H9 (cell line): Measurements from ENCODE around the gene RNASET2. TPM values are rescaled to one million over a fixed set of nuclear protein-coding genes. Genes with fewer than 3 reads are reported as not detected.

Source experiments
- DNase-seq: peaks from one replicate; pipeline ENCODE4 v3.0.0-alpha.2; 2017
- H2AFZ ChIP-seq: one replicate; pipeline ENCODE4 v1.6.1; 2013; ENCODE audit warnings: mild to moderate bottlenecking, low read length, control low read depth, moderate library complexity
- H2AK5ac ChIP-seq: 2 replicates; pipeline ENCODE4 v1.6.1; 2013; ENCODE audit warnings: low read length, control low read depth, mixed read lengths; ENCODE audit not compliant: insufficient read length
- H2BK120ac ChIP-seq: one replicate; pipeline ENCODE4 v1.6.1; 2013; ENCODE audit warnings: low read depth, mild to moderate bottlenecking, low read length, control low read depth, inconsistent platforms; ENCODE audit not compliant: poor library complexity, severe bottlenecking
- H2BK12ac ChIP-seq: 2 replicates; pipeline ENCODE4 v1.6.1; 2013; ENCODE audit warnings: low read length, control low read depth, mixed read lengths, low read depth; ENCODE audit not compliant: insufficient read length
- H2BK15ac ChIP-seq: 2 replicates; pipeline ENCODE4 v1.6.1; 2013; ENCODE audit warnings: low read depth, low read length, control low read depth
- H2BK20ac ChIP-seq: one replicate; pipeline ENCODE4 v1.6.1; 2013; ENCODE audit warnings: low read depth, mild to moderate bottlenecking, low read length, control low read depth, inconsistent platforms; ENCODE audit not compliant: poor library complexity, severe bottlenecking
- H2BK5ac ChIP-seq: 2 replicates; pipeline ENCODE4 v1.6.1; 2013; ENCODE audit warnings: low read length, control low read depth, mixed read lengths; ENCODE audit not compliant: insufficient read length
- H3K14ac ChIP-seq: 2 replicates; pipeline ENCODE4 v1.6.1; 2013; ENCODE audit warnings: low read length, control low read depth; ENCODE audit not compliant: insufficient read depth
- H3K18ac ChIP-seq: 2 replicates; pipeline ENCODE4 v1.6.1; 2013; ENCODE audit warnings: low read depth, mild to moderate bottlenecking, mixed read lengths, low read length, control low read depth; ENCODE audit not compliant: insufficient read length
- H3K23ac ChIP-seq: 2 replicates; pipeline ENCODE4 v1.6.1; 2013; ENCODE audit warnings: low read length, control low read depth, mixed read lengths, low read depth; ENCODE audit not compliant: insufficient read length
- H3K23me2 ChIP-seq: 2 replicates; pipeline ENCODE4 v1.6.1; 2013; ENCODE audit warnings: low read depth, mild to moderate bottlenecking, mixed read lengths, low read length, control low read depth; ENCODE audit not compliant: insufficient read length, poor library complexity, severe bottlenecking
- H3K27ac ChIP-seq: 2 replicates; pipeline ENCODE4 v1.5.1; 2013; ENCODE audit warnings: low read length, control low read depth, mixed read lengths, low read depth; ENCODE audit not compliant: insufficient read length
- H3K27me3 ChIP-seq: 2 replicates; pipeline ENCODE4 v1.6.1; 2013; ENCODE audit warnings: low read length, control low read depth, inconsistent platforms; ENCODE audit not compliant: insufficient read depth
- H3K4ac ChIP-seq: 2 replicates; pipeline ENCODE4 v1.6.1; 2013; ENCODE audit warnings: low read depth, mild to moderate bottlenecking, control low read depth, inconsistent platforms, low read length, moderate library complexity
- H3K4me1 ChIP-seq: 2 replicates; pipeline ENCODE4 v1.6.1; 2013; ENCODE audit warnings: low read length, control low read depth, inconsistent platforms; ENCODE audit not compliant: insufficient read depth
- H3K4me2 ChIP-seq: 2 replicates; pipeline ENCODE4 v1.6.1; 2013; ENCODE audit warnings: low read length, control low read depth, mixed read lengths; ENCODE audit not compliant: insufficient read length, insufficient read depth
- H3K56ac ChIP-seq: 2 replicates; pipeline ENCODE4 v1.6.1; 2013; ENCODE audit warnings: low read depth, mild to moderate bottlenecking, mixed read lengths, low read length, control low read depth; ENCODE audit not compliant: insufficient read length
- H3K79me1 ChIP-seq: 2 replicates; pipeline ENCODE4 v1.6.1; 2013; ENCODE audit warnings: low read depth, mild to moderate bottlenecking, moderate library complexity, low read length, control low read depth, inconsistent platforms; ENCODE audit not compliant: insufficient read depth, poor library complexity, severe bottlenecking
- H3K79me2 ChIP-seq: 2 replicates; pipeline ENCODE4 v1.6.1; 2013; ENCODE audit warnings: low read length, control low read depth, inconsistent platforms; ENCODE audit not compliant: insufficient read depth
- H3K9ac ChIP-seq: 2 replicates; pipeline ENCODE4 v1.6.1; 2013; ENCODE audit warnings: low read length, control low read depth, mixed read lengths; ENCODE audit not compliant: insufficient read length; ENCODE audit errors: extremely low read depth
- H3K9me3 ChIP-seq: one replicate; pipeline ENCODE4 v1.6.1; 2013; ENCODE audit warnings: low read depth, low read length, inconsistent platforms; ENCODE audit not compliant: control insufficient read depth
- H3T11ph ChIP-seq: one replicate; pipeline ENCODE4 v1.6.1; 2013; ENCODE audit warnings: mild to moderate bottlenecking, low read length, control low read depth, inconsistent platforms
- H4K20me1 ChIP-seq: one replicate; pipeline ENCODE4 v1.6.1; 2013; ENCODE audit not compliant: control insufficient read depth, insufficient read length, insufficient read depth
- H4K5ac ChIP-seq: 2 replicates; pipeline ENCODE4 v1.6.1; 2013; ENCODE audit warnings: low read depth, mild to moderate bottlenecking, mixed read lengths, low read length, control low read depth; ENCODE audit not compliant: insufficient read length
- H4K8ac ChIP-seq: replicated peaks from 2 replicates; pipeline ENCODE4 v1.6.1; 2013; ENCODE audit warnings: low read length, control low read depth, mixed read lengths, low read depth; ENCODE audit not compliant: insufficient read length
- H4K91ac ChIP-seq: 2 replicates; pipeline ENCODE4 v1.6.1; 2013; ENCODE audit warnings: low read depth, mild to moderate bottlenecking, moderate library complexity, mixed read lengths, low read length, control low read depth; ENCODE audit not compliant: insufficient read length
- H3K27ac Mint-ChIP-seq, 3 experiments: 2 replicates in 2 of 3; 3 replicates in 1 of 3; pipeline ENCODE4 v1.8.0; 2020 to 2021; ENCODE audit warnings: mixed read lengths in 3 of 3, mild to moderate bottlenecking in 1 of 3, moderate library complexity in 1 of 3
- H3K27me3 Mint-ChIP-seq: 2 replicates; pipeline ENCODE4 v1.8.0; 2021; ENCODE audit warnings: low read depth, mild to moderate bottlenecking, moderate library complexity, mixed read lengths
- H3K36me3 Mint-ChIP-seq, 3 experiments: 2 replicates in 2 of 3; 3 replicates in 1 of 3; pipeline ENCODE4 v1.8.0; 2020 to 2021; ENCODE audit warnings: low read depth in 3 of 3, mixed read lengths in 3 of 3; ENCODE audit not compliant: insufficient read depth in 1 of 3
- H3K4me1 Mint-ChIP-seq, 2 experiments: 2 replicates each; pipeline ENCODE4 v1.8.0; 2020; ENCODE audit warnings: mixed read lengths in 2 of 2
- H3K4me3 Mint-ChIP-seq, 2 experiments: 2 replicates in 1 of 2; 3 replicates in 1 of 2; pipeline ENCODE4 v1.8.0; 2020 to 2021; ENCODE audit warnings: mild to moderate bottlenecking in 2 of 2, mixed read lengths in 2 of 2, moderate library complexity in 1 of 2
- H3K9me3 Mint-ChIP-seq, 2 experiments: 2 replicates in 1 of 2; 3 replicates in 1 of 2; pipeline ENCODE4 v1.8.0; 2020; ENCODE audit warnings: mild to moderate bottlenecking in 2 of 2, mixed read lengths in 2 of 2, moderate library complexity in 1 of 2
- WGBS: extraction: QIAGEN DNeasy Blood & Tissue Kit; methylation state at CpG from one replicate; pipeline ENCODE4 v1.1.7; 2013; ENCODE audit warnings: missing lambda C conversion rate, low lambda C conversion rate, mixed read lengths; ENCODE audit not compliant: insufficient read length; ENCODE audit errors: extremely low coverage; 5-methylcytosine and 5-hydroxymethylcytosine counted together
- total RNA-seq: library from RNA; stranded (reverse); gene quantifications from 2 replicates; pipeline ENCODE4 v1.2.1, GENCODE V29; 2021
- TF ChIP-seq, protein P1 (sequence below): fragments of 200-600 bp; sonication (generic); conservative IDR thresholded peaks from 3 replicates; pipeline ENCODE4 v1.8.0; 2021; ENCODE audit warnings: antibody characterized with exemption, mild to moderate bottlenecking

The RNASET2 gene
- total RNA-seq, 1 experiment from 2014 or later = 28.2 TPM

GRCh38 chr6:166998256-166999144 lies 42.1 kb upstream of the RNASET2 start:
- Histone ChIP-seq H3K56ac (no peak overlapping the region), H3K4ac (no peak overlapping the region), H2BK20ac (no peak overlapping the region), H4K8ac (no peak overlapping the region), H3K23me2 (peaks cover 8% of the 10 kb centered on the region), H4K5ac (no peak overlapping the region), H3K14ac (peak overlapping the region; percentile 37; the same call in 1 of the 2 replicates), H3K9ac (peak overlapping the region; percentile 24), H2BK120ac (no peak overlapping the region), H2AFZ (no peak overlapping the region), H4K20me1 (no peaks in the 10 kb centered on the region), H3K79me2 (peaks cover 13% of the 10 kb centered on the region; the same call in 1 of the 2 replicates), H2BK15ac (no peak overlapping the region; the same call in 1 of the 2 replicates), H3K27me3 (no peaks in the 10 kb centered on the region), H3K23ac (no peak overlapping the region), H3K18ac (no peak overlapping the region), H3K4me2 (peak overlapping the region; percentile 29), H3K9me3 (no peaks in the 10 kb centered on the region), H2BK12ac (no peak overlapping the region), H3K79me1 (peaks cover 9% of the 10 kb centered on the region), H2BK5ac (no peak overlapping the region), H3T11ph (no peak overlapping the region), H3K27ac (no peak overlapping the region), H2AK5ac (no peak overlapping the region), H3K4me1 (peaks cover 4% of the 10 kb centered on the region; the same call in 1 of the 2 replicates), H4K91ac (no peak overlapping the region)
- no peaks in the 10 kb centered on the region for H3K9me3 Mint-ChIP-seq
- WGBS = no CpG with 5 or more reads among the region's 96 CpGs
- H3K27me3 Mint-ChIP-seq = no peaks in the 10 kb centered on the region
- peaks cover 16 to 37% (median 33%) of the 10 kb centered on the region in 3 experiments for H3K36me3 Mint-ChIP-seq
- peak overlapping the region in 1 of 3 experiments; percentile 77; a peak in 1 of 7 replicates for H3K27ac Mint-ChIP-seq
- DNase-seq = peak; percentile 46
- peaks cover 21 to 25% of the 10 kb centered on the region in 2 experiments for H3K4me1 Mint-ChIP-seq
- H3K4me3 Mint-ChIP-seq = peak overlapping the region; percentile 85 to 86
- TF ChIP-seq, protein P1, sequence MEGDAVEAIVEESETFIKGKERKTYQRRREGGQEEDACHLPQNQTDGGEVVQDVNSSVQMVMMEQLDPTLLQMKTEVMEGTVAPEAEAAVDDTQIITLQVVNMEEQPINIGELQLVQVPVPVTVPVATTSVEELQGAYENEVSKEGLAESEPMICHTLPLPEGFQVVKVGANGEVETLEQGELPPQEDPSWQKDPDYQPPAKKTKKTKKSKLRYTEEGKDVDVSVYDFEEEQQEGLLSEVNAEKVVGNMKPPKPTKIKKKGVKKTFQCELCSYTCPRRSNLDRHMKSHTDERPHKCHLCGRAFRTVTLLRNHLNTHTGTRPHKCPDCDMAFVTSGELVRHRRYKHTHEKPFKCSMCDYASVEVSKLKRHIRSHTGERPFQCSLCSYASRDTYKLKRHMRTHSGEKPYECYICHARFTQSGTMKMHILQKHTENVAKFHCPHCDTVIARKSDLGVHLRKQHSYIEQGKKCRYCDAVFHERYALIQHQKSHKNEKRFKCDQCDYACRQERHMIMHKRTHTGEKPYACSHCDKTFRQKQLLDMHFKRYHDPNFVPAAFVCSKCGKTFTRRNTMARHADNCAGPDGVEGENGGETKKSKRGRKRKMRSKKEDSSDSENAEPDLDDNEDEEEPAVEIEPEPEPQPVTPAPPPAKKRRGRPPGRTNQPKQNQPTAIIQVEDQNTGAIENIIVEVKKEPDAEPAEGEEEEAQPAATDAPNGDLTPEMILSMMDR = no peak
